Motor neuron (in vitro differentiated cells): ENCODE results near the gene TNS2. TPM values are rescaled to one million over a fixed set of nuclear protein-coding genes. Genes with fewer than 3 reads are reported as not detected.

Experiments
- ATAC-seq, 8 experiments: fragments of 200-7000 bp; cut with Tn5 transposase; replicated peaks in 6 of 8; 2 replicates each; pipeline ENCODE4 v1.8.0; 2021; ENCODE audit warnings: mild to moderate bottlenecking in 8 of 8, moderate library complexity in 8 of 8
- H3K27ac ChIP-seq, 2 donors: fragments of 250-450 bp; sonication (Bioruptor Pico); 2 replicates each; pipeline ENCODE4 v1.9.0; 2021; ENCODE audit warnings: antibody characterized with exemption in 2 of 2, mild to moderate bottlenecking in 2 of 2, moderate library complexity in 1 of 2
- H3K4me1 ChIP-seq, 2 donors: fragments of 250-450 bp; sonication (Bioruptor Pico); replicated peaks in 1 of 2; 2 replicates each; pipeline ENCODE4 v1.6.1; 2021; ENCODE audit warnings: antibody characterized with exemption in 2 of 2, mild to moderate bottlenecking in 2 of 2, moderate library complexity in 1 of 2
- H3K4me3 ChIP-seq, 5 donors: fragments of 250-450 bp; sonication (Bioruptor Pico); 2 replicates each; pipeline ENCODE4 v1.9.0; 2021; ENCODE audit warnings: antibody characterized with exemption in 5 of 5, mild to moderate bottlenecking in 5 of 5, moderate library complexity in 4 of 5
- WGBS, 10 experiments: fragments of 450-650 bp; shearing (Covaris generic); methylation state at CpG; one replicate each; pipeline ENCODE4 v1.0.0; 2022; 5-methylcytosine and 5-hydroxymethylcytosine counted together
- in situ Hi-C, 9 experiments: fragments of 400-800 bp; cut with MboI; loops; one replicate each; pipeline ENCODE4 v1.15.0; 2021; ENCODE audit warnings: low sequenced_read_pairs in 9 of 9, low pct_unique_long_range_greater_than_20kb in 2 of 9; ENCODE audit not compliant: unreplicated experiment in 9 of 9
- total RNA-seq, 8 experiments: library from RNA; unstranded; fragments of 300-600 nt; gene quantifications; 2 replicates each; pipeline versions ENCODE4 v1.2.3 to v1.2.4, GENCODE V29; 2022

The TNS2 gene
- total RNA-seq, 8 experiments from 2014 or later: 3.4 to 24.6 (median 7.6) TPM

DNA sequence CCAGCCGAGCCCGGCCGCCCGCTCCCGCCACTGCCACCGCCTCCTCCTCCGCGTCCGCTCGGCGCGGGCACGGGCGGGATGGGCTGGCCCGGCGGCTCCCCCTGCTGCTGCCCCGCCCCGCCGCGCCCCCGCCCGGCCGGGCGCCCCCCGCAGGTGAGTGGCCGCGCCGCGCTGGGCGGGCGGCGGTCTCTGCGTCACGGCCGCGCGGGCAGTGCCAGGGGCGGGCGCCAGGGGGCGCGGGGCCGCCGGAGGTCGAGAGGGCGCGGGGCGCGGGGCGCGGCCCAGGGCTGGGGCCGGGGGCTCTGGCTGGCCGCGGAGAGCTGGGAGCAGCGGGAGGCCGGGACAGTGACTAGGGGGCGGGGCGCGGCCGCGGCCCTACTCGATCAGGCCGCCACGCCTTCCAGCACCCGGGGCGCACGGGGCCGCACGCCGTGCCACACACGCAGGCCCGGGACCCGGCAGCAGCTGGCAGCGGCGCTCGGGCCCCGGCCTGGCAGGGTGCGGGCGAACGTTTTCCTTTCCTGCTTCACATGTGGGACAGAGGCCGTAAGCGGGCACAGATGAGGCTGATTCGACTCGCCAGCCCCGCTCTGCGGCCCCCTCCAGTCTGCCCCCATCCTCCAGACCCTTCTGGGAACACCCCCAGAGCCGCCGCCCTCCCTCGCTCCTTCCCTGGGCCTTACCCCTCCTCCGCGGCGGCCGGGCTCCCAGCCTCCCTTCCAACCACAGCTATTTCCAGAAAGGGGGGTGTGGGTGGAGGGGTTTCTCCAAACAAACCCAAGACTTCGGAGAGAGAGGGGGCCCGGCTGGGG is 2.4 kb upstream of the TNS2 start:
- peak; percentile 10 to 72 (median 56) for ATAC-seq
- WGBS, 10 experiments: 0% methylated on average over 1 of the region's 94 CpGs; no CpG with 5 or more reads in 9 of the 10 experiments
- Histone ChIP-seq H3K4me3 (peak overlapping the region; percentile 40 to 49 (median 44)), H3K4me1 (peaks cover 49 to 57% of the 10 kb centered on the region in 2 donors), H3K27ac (peak overlapping the region; percentile 13 to 85)
- in situ Hi-C loops: no loop called here

GRCh38 chr12:53048033-53048779 is 1.7 kb upstream of the TNS2 start:
- in situ Hi-C loops: no loop called here
- 6 to 17% methylated on average over 2 to 3 of the region's 10 CpGs; no CpG with 5 or more reads in 8 of the 10 experiments for WGBS, 10 experiments
- Histone ChIP-seq H3K4me1 (peaks cover 49 to 62% of the 10 kb centered on the region in 2 donors), H3K4me3 (peak overlapping the region in 4 of 5 donors; percentile 40 to 49 (median 42)), H3K27ac (peak overlapping the region in 1 of 2 donors; percentile 85)
- peak in 4 of 8 experiments; percentile 0 to 17 (median 5) for ATAC-seq

DNA sequence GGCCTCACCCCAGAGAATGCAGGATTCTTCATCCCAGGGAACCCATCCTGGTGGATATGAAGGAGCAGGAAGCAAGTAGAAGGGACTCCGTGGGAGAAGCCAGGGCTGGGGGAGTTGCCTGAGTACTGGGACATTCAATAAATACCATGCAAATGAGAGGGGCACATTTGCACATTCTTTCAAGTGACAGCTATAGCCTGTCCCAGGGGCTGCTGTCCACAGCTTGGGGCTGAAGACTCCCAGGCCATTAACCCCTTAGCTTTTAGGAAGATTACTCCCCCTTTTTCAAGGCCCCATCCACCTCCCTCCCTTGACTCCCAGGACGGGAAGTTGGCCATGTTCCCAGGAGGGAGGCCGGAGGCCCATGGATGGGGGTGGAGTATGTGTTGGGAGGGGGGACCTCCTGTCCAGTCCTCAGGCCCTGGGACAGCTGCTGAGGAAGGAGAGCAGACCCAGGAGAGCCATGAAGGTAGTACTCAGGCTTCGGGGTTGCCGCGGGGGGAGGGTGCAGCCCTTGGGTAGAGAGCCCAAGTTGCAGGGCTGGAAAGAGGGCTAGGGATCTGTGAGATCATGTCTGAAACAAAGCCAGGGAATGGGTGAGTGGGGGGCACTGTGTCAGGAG is 974 bp upstream of the TNS2 start:
- H3K4me1 ChIP-seq: peaks cover 54 to 67% of the 10 kb centered on the region in 2 donors
- in situ Hi-C loops: no loop called here
- H3K27ac ChIP-seq: peak overlapping the region in 1 of 2 donors; percentile 85
- 0 to 44% (median 0%) methylated on average over 1 to 4 of the region's 6 CpGs; no CpG with 5 or more reads in 5 of the 10 experiments for WGBS, 10 experiments
- ATAC-seq: peak in 5 of 8 experiments; percentile 1 to 19 (median 3)
- H3K4me3 ChIP-seq: no peak overlapping the region

- WGBS, 10 experiments: 0 to 100% (median 67%) methylated on average over 1 to 2 of the region's 2 CpGs; no CpG with 5 or more reads in 5 of the 10 experiments
- ATAC-seq: no peak
- Histone ChIP-seq H3K4me3 (no peak overlapping the region), H3K27ac (peak overlapping the region; percentile 52 to 84), H3K4me1 (peaks cover 57 to 71% of the 10 kb centered on the region in 2 donors)
- in situ Hi-C loops: no loop called here
Measured at GRCh38 chr12:53050426-53051057, 677 bp downstream of the TNS2 start.

DNA sequence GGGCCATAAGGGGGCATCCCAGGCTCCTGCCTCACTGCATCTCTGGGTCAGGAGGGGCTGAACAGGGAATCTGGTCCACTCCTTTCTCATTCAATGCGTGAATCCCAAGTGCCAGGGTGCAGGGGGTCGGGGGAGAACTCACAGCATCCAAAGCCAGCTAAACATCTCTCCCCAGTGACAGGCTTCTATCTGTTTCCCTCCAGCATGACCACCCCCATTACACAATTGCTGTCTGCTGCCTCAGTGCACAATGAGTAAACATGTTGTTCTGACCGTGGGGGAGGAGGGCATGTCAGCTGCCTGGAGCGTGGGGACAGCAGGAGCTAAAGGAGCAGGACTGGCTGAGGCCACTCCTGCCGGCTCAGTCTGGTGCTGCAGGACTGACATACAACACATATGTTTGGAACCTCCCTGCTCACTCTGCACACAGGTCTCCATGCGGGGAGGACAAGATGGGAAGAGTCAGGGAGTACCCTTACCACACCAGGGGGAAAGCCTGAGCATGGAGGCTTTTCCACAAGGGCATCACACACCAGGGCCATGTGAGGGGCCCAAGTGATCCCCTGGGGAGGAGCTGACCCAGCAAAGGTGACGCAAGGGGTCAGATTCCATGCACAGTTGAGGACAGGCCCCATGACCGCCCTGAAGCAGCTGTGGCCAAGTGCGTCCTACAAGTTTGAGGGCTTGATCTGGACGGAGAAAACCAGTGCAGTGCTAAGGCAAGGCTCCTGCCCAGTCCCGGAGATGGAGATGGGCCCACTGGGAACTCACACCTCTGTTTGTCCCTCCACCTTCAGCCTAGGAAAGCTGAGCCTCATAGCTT is 1.4 kb downstream of the TNS2 start:
- peak overlapping the region; percentile 52 to 84 for H3K27ac ChIP-seq
- H3K4me3 ChIP-seq: no peak overlapping the region
- 0 to 42% (median 9%) methylated on average over 1 to 8 of the region's 11 CpGs; no CpG with 5 or more reads in 6 of the 10 experiments for WGBS, 10 experiments
- in situ Hi-C loops: no loop called here
- ATAC-seq: peak in 7 of 8 experiments; percentile 2 to 55 (median 33)
- peaks cover 51 to 66% of the 10 kb centered on the region in 2 donors for H3K4me1 ChIP-seq

- WGBS, 10 experiments: 0 to 83% methylated on average over 2 to 4 of the region's 7 CpGs; no CpG with 5 or more reads in 8 of the 10 experiments
- in situ Hi-C loops: no loop called here
- ATAC-seq: no peak
- Histone ChIP-seq H3K4me3 (no peak overlapping the region), H3K4me1 (peaks cover 51 to 63% of the 10 kb centered on the region in 2 donors), H3K27ac (peak overlapping the region in 1 of 2 donors; percentile 84)
Measured at GRCh38 chr12:53051881-53052412, 2.1 kb downstream of the TNS2 start.

DNA sequence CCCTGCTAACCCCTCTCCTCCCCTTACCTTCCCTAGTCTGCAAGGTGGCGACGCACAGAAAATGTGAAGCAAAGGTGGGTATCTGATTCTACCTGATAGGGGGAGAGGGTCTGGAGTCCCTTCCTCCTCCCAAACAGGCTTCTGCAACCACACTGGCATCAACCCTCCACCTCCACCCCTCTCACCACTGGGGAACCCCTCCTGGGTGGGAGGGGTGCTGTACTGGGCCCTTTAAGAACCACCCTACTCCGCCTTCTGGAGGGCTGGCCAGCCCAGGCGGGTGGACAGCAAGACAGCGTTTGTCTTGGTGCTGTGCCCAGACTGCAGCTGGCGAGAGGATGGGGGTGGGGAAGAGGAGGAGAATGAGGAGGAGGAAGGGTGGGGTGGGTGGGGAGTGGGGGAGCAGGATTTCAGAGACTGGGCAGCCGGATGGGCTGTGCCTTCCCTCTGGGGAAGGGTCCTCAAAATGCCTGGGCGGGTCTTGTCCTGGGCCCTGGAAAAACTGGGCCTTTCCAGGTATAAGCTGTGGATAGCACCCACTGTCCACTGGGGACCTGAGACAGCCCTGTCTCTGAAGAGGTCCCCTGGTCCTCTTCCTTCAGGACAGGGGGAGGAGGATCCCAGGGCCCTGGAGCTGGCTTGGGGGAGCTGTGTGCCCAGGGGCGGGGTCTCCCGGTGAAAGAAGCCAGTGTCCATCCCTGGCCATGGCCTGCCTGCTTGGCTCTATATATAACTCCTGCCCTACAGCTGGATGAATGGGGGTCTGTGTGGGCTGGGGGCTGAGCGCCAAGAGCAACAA is 2.8 kb downstream of the TNS2 start:
- WGBS, 10 experiments: 100% methylated on average over 1 of the region's 11 CpGs; no CpG with 5 or more reads in 9 of the 10 experiments
- ATAC-seq: peak in 3 of 8 experiments; percentile 2 to 8 (median 4)
- Histone ChIP-seq H3K4me3 (no peak overlapping the region), H3K27ac (peak overlapping the region in 1 of 2 donors; percentile 84), H3K4me1 (peaks cover 50 to 62% of the 10 kb centered on the region in 2 donors)
- in situ Hi-C loops: no loop called here

DNA sequence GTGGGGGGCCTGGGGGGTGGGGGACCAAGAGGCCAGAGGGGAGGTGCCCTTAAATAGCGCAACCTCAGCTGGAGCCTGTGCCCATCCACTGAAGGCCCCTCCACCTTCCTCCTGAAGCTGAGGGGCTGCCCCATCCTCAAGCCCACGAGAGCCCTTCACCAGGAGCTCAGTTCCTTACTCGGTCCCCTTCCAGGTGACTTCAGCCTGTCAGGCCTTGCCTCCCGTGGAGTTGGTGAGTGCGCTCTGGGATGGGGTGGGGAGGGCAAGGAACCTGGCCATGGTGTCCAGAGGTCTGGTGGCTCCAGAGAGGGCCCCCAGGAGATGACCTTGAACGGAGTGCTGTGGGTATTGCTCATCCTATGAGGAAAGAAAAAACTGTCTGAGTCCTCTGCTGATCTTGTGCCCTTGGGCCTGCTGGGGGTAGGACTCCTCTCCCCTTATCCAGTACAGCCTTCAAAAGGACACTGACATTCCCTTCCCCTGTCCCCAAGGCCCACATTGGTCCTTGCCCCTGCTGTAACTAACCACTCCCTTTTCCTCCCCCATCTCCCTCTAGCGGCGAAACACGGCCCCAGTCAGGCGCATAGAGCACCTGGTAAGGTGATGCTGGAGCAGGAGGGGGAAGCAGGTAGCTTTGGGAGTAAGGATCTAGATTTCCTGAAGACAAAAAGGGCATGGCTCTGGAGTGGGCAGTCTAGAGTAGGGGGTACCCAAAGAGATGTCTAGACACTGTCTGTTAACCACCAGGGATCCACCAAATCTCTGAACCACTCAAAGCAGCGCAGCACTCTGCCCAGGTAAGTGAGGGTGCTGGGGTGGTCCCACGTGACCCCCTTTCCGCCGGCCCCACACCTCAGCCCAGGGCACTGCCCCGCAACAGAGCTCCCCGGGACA is 3.6 kb downstream of the TNS2 start:
- in situ Hi-C loops: no loop called here
- Histone ChIP-seq H3K4me3 (peak overlapping the region; percentile 63 to 94 (median 80)), H3K27ac (no peak overlapping the region), H3K4me1 (peaks cover 43 to 53% of the 10 kb centered on the region in 2 donors)
- ATAC-seq: peak in 3 of 8 experiments; percentile 0 to 2 (median 1)
- 0 to 13% (median 4%) methylated on average over 1 to 4 of the region's 16 CpGs; no CpG with 5 or more reads in 7 of the 10 experiments for WGBS, 10 experiments

GRCh38 chr12:53054112-53054878 is 4.4 kb downstream of the TNS2 start:
- Histone ChIP-seq H3K27ac (peak overlapping the region; percentile 48 to 61), H3K4me1 (peaks cover 35 to 45% of the 10 kb centered on the region in 2 donors), H3K4me3 (peak overlapping the region; percentile 63 to 94 (median 80))
- WGBS, 10 experiments: 0 to 70% (median 19%) methylated on average over 1 to 22 of the region's 48 CpGs; no CpG with 5 or more reads in 2 of the 10 experiments
- in situ Hi-C loops: no loop called here
- ATAC-seq: peak; percentile 44 to 82 (median 72)
